Stimulated activated naive CD8-positive, alpha-beta T cell treated with anti-CD3 and anti-CD28 coated beads, Interleukin-15, amount 100 ng/mL, for 72 hours (primary cell): Measurements from ENCODE around the gene PPP2R2D.

Experiments
- ATAC-seq: fragments of 150-1000 bp; cut with Tn5 transposase; 2 replicates; pipeline ENCODE4 v1.10.0; 2021; ENCODE audit warnings: mild to moderate bottlenecking, moderate library complexity
- DNase-seq, 2 donors: peaks; one replicate each; pipeline ENCODE4 v3.0.0; 2021 to 2022
- H3K27ac Mint-ChIP-seq, 2 donors: one replicate each; pipeline ENCODE4 v1.8.0; 2022; ENCODE audit warnings: mild to moderate bottlenecking in 2 of 2, mixed read lengths in 2 of 2, moderate library complexity in 2 of 2
- H3K27me3 Mint-ChIP-seq: one replicate; pipeline ENCODE4 v1.8.0; 2022; ENCODE audit warnings: mixed read lengths
- H3K4me1 Mint-ChIP-seq: one replicate; pipeline ENCODE4 v1.8.0; 2022; ENCODE audit warnings: mild to moderate bottlenecking, mixed read lengths
- H3K4me3 Mint-ChIP-seq, 2 donors: one replicate each; pipeline ENCODE4 v1.8.0; 2022; ENCODE audit warnings: mild to moderate bottlenecking in 2 of 2, mixed read lengths in 2 of 2, moderate library complexity in 1 of 2
- H3K9me3 Mint-ChIP-seq, 2 donors: one replicate each; pipeline ENCODE4 v1.8.0; 2022; ENCODE audit warnings: mixed read lengths in 2 of 2

PPP2R2D gene

DNA sequence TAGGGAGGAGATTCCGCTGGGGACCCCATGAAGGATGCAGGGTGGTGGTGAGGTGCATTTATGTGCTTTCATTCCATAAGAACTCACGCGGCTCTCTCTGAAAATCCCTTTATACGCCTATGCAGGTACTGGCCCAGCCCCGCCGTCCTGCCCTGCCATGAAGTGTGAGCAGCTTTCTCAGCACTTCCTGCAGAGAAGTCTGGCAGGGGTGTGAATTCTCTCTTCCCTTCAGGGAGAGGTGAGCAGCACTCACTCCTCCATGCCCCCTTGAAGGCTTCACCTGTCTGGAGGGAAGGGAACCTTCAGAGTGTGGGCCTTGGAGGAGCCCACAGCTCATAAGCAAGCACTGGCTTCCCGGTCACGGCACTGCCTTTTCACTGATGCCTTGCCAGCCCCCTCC is 34.0 kb downstream of the PPP2R2D start:
- no peak overlapping the region for H3K4me3 Mint-ChIP-seq

GRCh38 chr10:131935260-131935659 is 34.5 kb downstream of the PPP2R2D start:
- no peak for ATAC-seq
- peak overlapping the region in 1 of 2 donors; percentile 72 for H3K27ac Mint-ChIP-seq
- H3K27me3 Mint-ChIP-seq, result no peaks in the 10 kb centered on the region
- no peak for DNase-seq
- no peak overlapping the region for H3K4me3 Mint-ChIP-seq
- no peaks in the 10 kb centered on the region for H3K9me3 Mint-ChIP-seq
- H3K4me1 Mint-ChIP-seq, result peaks cover 43% of the 10 kb centered on the region

More for the DNA sequence above, 34.0 kb downstream of the PPP2R2D start:
- Mint-ChIP-seq H3K9me3 (no peaks in the 10 kb centered on the region), H3K27ac (peak overlapping the region in 1 of 2 donors; percentile 72), H3K4me1 (peaks cover 48% of the 10 kb centered on the region), H3K27me3 (no peaks in the 10 kb centered on the region)
- ATAC-seq (no peak), DNase-seq (no peak)

DNA sequence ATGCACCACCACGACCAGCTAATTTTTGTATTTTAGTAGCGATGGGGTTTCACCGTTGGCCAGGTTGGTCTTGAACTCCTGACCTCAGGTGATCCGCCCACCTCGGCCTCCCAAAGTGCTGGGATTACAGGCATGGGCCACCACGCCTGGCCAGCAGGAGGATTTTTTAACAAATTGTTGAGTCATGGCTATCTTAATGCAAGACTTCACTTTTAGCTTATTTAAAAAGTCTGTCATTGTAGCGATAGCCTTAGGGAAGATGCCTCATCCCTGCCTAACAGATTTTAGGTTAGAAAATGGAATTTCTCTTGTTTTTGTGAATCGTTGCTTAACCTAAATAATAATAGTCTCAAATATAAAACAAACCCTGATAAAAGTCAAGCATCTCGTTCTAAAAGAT is 35.5 kb downstream of the PPP2R2D start:
- Mint-ChIP-seq H3K27me3 (no peaks in the 10 kb centered on the region), H3K9me3 (no peaks in the 10 kb centered on the region), H3K4me3 (no peak overlapping the region), H3K27ac (no peak overlapping the region), H3K4me1 (peaks cover 33% of the 10 kb centered on the region)
- ATAC-seq (no peak), DNase-seq (no peak)

DNA sequence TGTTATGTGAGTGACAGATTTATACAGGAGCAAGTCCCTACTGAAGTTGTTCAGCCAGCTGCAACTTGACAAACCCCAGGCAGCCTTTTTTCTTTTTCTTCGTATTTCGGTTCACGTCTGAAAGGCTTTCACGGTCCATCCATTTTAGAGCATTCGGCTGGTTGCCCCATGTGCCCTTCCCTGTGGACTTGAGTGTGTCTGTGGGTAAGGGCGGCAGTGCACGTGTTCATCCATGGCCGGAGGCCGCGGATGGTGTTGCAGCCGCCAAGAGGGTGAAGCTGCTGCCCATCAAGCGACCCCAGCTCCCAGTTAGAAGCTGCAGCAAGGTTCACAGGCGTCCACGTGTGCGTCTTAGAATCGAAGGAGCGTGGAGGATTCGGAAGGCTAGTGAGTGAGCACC is 35.9 kb downstream of the PPP2R2D start:
- Mint-ChIP-seq H3K27ac (no peak overlapping the region), H3K4me3 (no peak overlapping the region), H3K27me3 (no peaks in the 10 kb centered on the region), H3K4me1 (peaks cover 28% of the 10 kb centered on the region), H3K9me3 (no peaks in the 10 kb centered on the region)
- ATAC-seq (no peak), DNase-seq (no peak)

DNA sequence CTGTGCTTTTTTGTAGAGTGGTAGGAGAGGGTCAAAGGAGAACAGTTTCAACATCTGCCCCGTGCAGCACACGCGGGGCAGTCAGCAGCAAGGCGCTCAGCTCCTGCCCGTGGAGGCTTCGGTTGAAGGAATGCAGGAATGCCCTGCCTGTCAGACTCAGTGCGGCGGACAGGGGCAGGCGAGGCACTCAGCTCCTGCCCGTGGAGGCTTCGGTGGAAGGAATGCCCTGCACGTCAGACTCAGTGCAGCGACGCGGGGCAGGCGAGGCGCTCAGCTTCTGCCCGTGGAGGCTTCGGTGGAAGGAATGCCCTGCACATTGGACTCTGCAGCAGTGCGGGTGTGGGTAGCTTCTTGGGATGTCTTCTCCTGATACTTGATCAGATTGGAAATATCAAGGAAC is 37.0 kb downstream of the PPP2R2D start:
- Mint-ChIP-seq H3K9me3 (no peaks in the 10 kb centered on the region), H3K27me3 (no peaks in the 10 kb centered on the region), H3K4me3 (no peak overlapping the region), H3K4me1 (peaks cover 24% of the 10 kb centered on the region), H3K27ac (no peak overlapping the region)
- ATAC-seq, result no peak
- no peak for DNase-seq

GRCh38 chr10:131938681-131939080 is 37.9 kb downstream of the PPP2R2D start:
- no peaks in the 10 kb centered on the region for H3K9me3 Mint-ChIP-seq
- ATAC-seq (no peak), DNase-seq (no peak)
- H3K27ac Mint-ChIP-seq, result peak overlapping the region in 1 of 2 donors; percentile 45
- peaks cover 22% of the 10 kb centered on the region for H3K4me1 Mint-ChIP-seq
- no peak overlapping the region for H3K4me3 Mint-ChIP-seq
- no peaks in the 10 kb centered on the region for H3K27me3 Mint-ChIP-seq

- ATAC-seq (no peak), DNase-seq (no peak)
- Mint-ChIP-seq H3K4me3 (no peak overlapping the region), H3K9me3 (no peaks in the 10 kb centered on the region), H3K27me3 (no peaks in the 10 kb centered on the region), H3K27ac (no peak overlapping the region), H3K4me1 (peaks cover 5% of the 10 kb centered on the region)
These were observed 41.6 kb downstream of the PPP2R2D start for GRCh38 chr10:131942455-131942854.

- ATAC-seq, result peak; percentile 73
- H3K27ac Mint-ChIP-seq, result peak overlapping the region in 1 of 2 donors; percentile 14
- H3K27me3 Mint-ChIP-seq, result no peaks in the 10 kb centered on the region
These were observed 42.4 kb downstream of the PPP2R2D start for GRCh38 chr10:131943021-131943814.

GRCh38 chr10:131944412-131944811 is 43.6 kb downstream of the PPP2R2D start:
- no peak for ATAC-seq
- no peak overlapping the region for H3K4me3 Mint-ChIP-seq
- no peak overlapping the region for H3K27ac Mint-ChIP-seq

More at GRCh38 chr10:131943021-131943814, 42.4 kb downstream of the PPP2R2D start:
- Mint-ChIP-seq H3K4me3 (no peak overlapping the region), H3K9me3 (no peaks in the 10 kb centered on the region), H3K4me1 (peaks cover 5% of the 10 kb centered on the region)
- DNase-seq, result peak; percentile 7 to 33

GRCh38 chr10:131944976-131945695 is 44.3 kb downstream of the PPP2R2D start:
- DNase-seq (no peak), ATAC-seq (no peak)
- H3K9me3 Mint-ChIP-seq, result no peaks in the 10 kb centered on the region
- no peak overlapping the region for H3K27ac Mint-ChIP-seq
- H3K4me3 Mint-ChIP-seq, result no peak overlapping the region
- H3K4me1 Mint-ChIP-seq, result peaks cover 5% of the 10 kb centered on the region
- no peaks in the 10 kb centered on the region for H3K27me3 Mint-ChIP-seq

More at GRCh38 chr10:131944412-131944811, 43.6 kb downstream of the PPP2R2D start:
- no peaks in the 10 kb centered on the region for H3K9me3 Mint-ChIP-seq
- H3K27me3 Mint-ChIP-seq, result no peaks in the 10 kb centered on the region
- no peak for DNase-seq
- H3K4me1 Mint-ChIP-seq, result peaks cover 5% of the 10 kb centered on the region

DNA sequence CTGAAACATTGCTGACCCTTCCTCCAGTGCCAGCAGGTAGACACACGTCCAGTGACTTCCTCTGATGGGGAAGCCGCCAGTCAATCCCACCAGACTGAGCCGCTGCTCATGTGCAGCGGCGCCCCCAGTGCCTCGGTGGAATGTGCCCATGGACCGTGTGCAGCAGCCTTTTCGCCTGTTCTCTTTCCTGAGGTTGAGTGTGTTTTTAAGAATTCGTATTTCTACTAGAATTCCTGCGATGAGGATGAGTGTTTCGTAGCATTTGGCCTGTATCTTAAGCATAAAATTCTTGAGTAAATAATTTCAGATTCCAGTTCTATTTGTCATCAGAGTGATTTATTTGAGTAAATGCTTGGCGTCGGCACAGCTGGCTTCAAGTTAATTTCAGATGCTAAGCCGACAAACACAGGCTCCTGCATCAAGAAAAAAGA is 45.5 kb downstream of the PPP2R2D start:
- peaks cover 5% of the 10 kb centered on the region for H3K4me1 Mint-ChIP-seq
- ATAC-seq, result no peak
- H3K4me3 Mint-ChIP-seq, result no peak overlapping the region
- no peaks in the 10 kb centered on the region for H3K27me3 Mint-ChIP-seq
- H3K9me3 Mint-ChIP-seq, result no peaks in the 10 kb centered on the region
- peak overlapping the region in 1 of 2 donors; percentile 23 for H3K27ac Mint-ChIP-seq
- DNase-seq, result no peak

- Mint-ChIP-seq H3K4me1 (peaks cover 5% of the 10 kb centered on the region), H3K4me3 (no peak overlapping the region), H3K27ac (peak overlapping the region in 1 of 2 donors; percentile 23), H3K27me3 (no peaks in the 10 kb centered on the region), H3K9me3 (no peaks in the 10 kb centered on the region)
- DNase-seq, result no peak
- ATAC-seq, result no peak
These were observed 46.1 kb downstream of the PPP2R2D start for GRCh38 chr10:131946880-131947279.

DNA sequence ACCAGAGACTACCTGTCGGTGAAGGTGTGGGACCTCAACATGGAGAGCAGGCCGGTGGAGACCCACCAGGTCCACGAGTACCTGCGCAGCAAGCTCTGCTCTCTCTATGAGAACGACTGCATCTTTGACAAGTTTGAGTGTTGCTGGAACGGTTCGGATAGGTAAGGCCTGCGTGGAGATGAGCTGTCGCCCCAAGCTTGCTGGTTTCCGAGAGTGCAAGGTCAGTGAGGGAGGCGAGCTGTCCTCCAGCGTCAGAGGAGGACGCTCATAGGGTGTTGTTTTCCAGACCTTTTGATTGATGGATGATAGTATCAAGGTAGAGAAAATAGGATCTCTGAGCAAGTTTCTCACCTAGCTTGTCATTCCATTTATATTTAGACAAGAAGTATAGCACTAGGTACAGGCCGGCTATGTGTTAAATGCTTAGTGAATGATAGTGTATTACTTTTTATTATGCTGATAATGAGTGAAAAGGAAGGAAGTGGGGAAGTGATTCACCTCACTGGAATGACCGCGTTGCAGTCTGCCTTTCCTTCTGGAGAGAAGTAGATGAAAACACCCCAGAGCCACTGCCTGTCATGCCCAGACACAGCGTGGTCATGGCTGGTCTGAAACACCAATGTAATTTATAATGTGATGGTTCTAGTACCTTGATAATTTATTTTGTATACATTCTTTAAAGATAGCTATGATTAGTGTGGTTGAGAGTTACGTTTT is 47.0 kb downstream of the PPP2R2D start:
- DNase-seq (no peak), ATAC-seq (no peak)
- Mint-ChIP-seq H3K27ac (peak overlapping the region in 1 of 2 donors; percentile 15), H3K27me3 (no peaks in the 10 kb centered on the region), H3K4me1 (peaks cover 5% of the 10 kb centered on the region), H3K4me3 (no peak overlapping the region), H3K9me3 (no peaks in the 10 kb centered on the region)

GRCh38 chr10:131948501-131948900 is 47.7 kb downstream of the PPP2R2D start:
- H3K9me3 Mint-ChIP-seq, result no peaks in the 10 kb centered on the region
- DNase-seq, result no peak
- no peak overlapping the region for H3K4me3 Mint-ChIP-seq
- no peak for ATAC-seq
- no peak overlapping the region for H3K27ac Mint-ChIP-seq
- no peaks in the 10 kb centered on the region for H3K27me3 Mint-ChIP-seq
- no peaks in the 10 kb centered on the region for H3K4me1 Mint-ChIP-seq

- no peak overlapping the region for H3K4me3 Mint-ChIP-seq
- H3K27me3 Mint-ChIP-seq, result no peaks in the 10 kb centered on the region
- H3K9me3 Mint-ChIP-seq, result no peaks in the 10 kb centered on the region
- H3K27ac Mint-ChIP-seq, result peak overlapping the region in 1 of 2 donors; percentile 6
- no peak for DNase-seq
- ATAC-seq, result no peak
- no peaks in the 10 kb centered on the region for H3K4me1 Mint-ChIP-seq
These were observed 48.4 kb downstream of the PPP2R2D start for GRCh38 chr10:131949041-131949862.
